GM12878 (cell line): Measurements from ENCODE around the gene ZNF407.

ENCODE experiments used
- BHLHE40 ChIP-seq, 2 experiments: fragments of 450-650 bp in 1 of 2; IDR thresholded peaks; 2 replicates each; pipeline ENCODE4 v1.6.1; 2011 to 2017; ENCODE audit warnings: low read depth in 2 of 2, borderline replicate concordance in 1 of 2, improper control_type of control experiment in 1 of 2, low read length in 1 of 2, mild to moderate bottlenecking in 1 of 2
- CTCF ChIP-seq, 3 experiments: IDR thresholded peaks in 2 of 3; conservative IDR thresholded peaks in 1 of 3; 2 replicates each; pipeline ENCODE4 v1.5.1; 2011; ENCODE audit warnings: low read depth in 3 of 3, low read length in 3 of 3, mild to moderate bottlenecking in 3 of 3, control low read depth in 2 of 3, moderate library complexity in 2 of 3, inconsistent platforms in 1 of 3, mixed read lengths in 1 of 3; ENCODE audit not compliant: control insufficient read depth in 2 of 3, insufficient read depth in 1 of 3; ENCODE audit errors: extremely low read depth in 1 of 3
- EP300 ChIP-seq, 2 experiments: fragments of 150-350 bp in 1 of 2; IDR thresholded peaks; 2 replicates each; pipeline ENCODE4 v1.6.1; 2011 to 2012; ENCODE audit warnings: low read depth in 2 of 2, low read length in 2 of 2, borderline replicate concordance in 1 of 2, improper control_type of control experiment in 1 of 2, inconsistent platforms in 1 of 2; ENCODE audit not compliant: control insufficient read depth in 1 of 2
- GABPA ChIP-seq: IDR thresholded peaks from 2 replicates; pipeline ENCODE4 v1.6.1; 2014; ENCODE audit warnings: antibody characterized with exemption, low read depth, mild to moderate bottlenecking, inconsistent platforms
- POLR2AphosphoS5 ChIP-seq: IDR thresholded peaks from 2 replicates; pipeline ENCODE4 v1.6.1; 2011; ENCODE audit warnings: mild to moderate bottlenecking, low read length, inconsistent platforms
- STAT1 ChIP-seq: fragments of 450-650 bp; conservative IDR thresholded peaks from 2 replicates; pipeline ENCODE4 v1.6.1; 2014; ENCODE audit warnings: antibody characterized with exemption, mild to moderate bottlenecking

- TF ChIP-seq CTCF (IDR thresholded peaks at IDR 0.05 in 2 of 3, conservative IDR thresholded peaks at IDR 0.05 in 1 of 3; ENCODE audit: control insufficient read depth in 2 of 3, extremely low read depth in 1 of 3, insufficient read depth in 1 of 3, low read depth in 3 of 3, low read length in 3 of 3) (no peak), EP300 (IDR thresholded peaks at IDR 0.05; ENCODE audit: borderline replicate concordance in 1 of 2, control insufficient read depth in 1 of 2, low read depth in 2 of 2, low read length in 2 of 2) (no peak), STAT1 (no peak), POLR2AphosphoS5 (no peak), GABPA (no peak), BHLHE40 (IDR thresholded peaks at IDR 0.05; ENCODE audit: borderline replicate concordance in 1 of 2, low read depth in 2 of 2, low read length in 1 of 2) (no peak)
Measured at GRCh38 chr18:74898965-74899364, 301.3 kb downstream of the ZNF407 start.
